Sigmoid colon (tissue), 4 donors: ENCODE results near the gene GDF10.

Source experiments
- EP300 ChIP-seq, 4 donors: sonication (generic); formaldehyde crosslinking; IDR thresholded peaks; one replicate each; pipeline ENCODE4 v1.6.1; 2017; ENCODE audit warnings: antibody characterized with exemption in 4 of 4
- POLR2A ChIP-seq, 2 donors: fragments of 450-650 bp; IDR thresholded peaks; one replicate each; pipeline ENCODE4 v1.6.1; 2016; ENCODE audit warnings: antibody characterized with exemption in 2 of 2, mild to moderate bottlenecking in 2 of 2, moderate library complexity in 2 of 2
- POLR2AphosphoS5 ChIP-seq, 4 donors: sonication (generic); formaldehyde crosslinking; IDR thresholded peaks; one replicate each; pipeline ENCODE4 v1.6.1; 2017; ENCODE audit warnings: antibody characterized with exemption in 4 of 4
- TF ChIP-seq, protein P1 (sequence below), 4 experiments: fragments of 450-650 bp in 3 of 4; fragments of 200-600 bp in 1 of 4; IDR thresholded peaks; one replicate each; pipeline ENCODE4 v1.5.1; 2016 to 2019; ENCODE audit warnings: antibody characterized with exemption in 4 of 4, mild to moderate bottlenecking in 3 of 4, moderate library complexity in 2 of 4

DNA sequence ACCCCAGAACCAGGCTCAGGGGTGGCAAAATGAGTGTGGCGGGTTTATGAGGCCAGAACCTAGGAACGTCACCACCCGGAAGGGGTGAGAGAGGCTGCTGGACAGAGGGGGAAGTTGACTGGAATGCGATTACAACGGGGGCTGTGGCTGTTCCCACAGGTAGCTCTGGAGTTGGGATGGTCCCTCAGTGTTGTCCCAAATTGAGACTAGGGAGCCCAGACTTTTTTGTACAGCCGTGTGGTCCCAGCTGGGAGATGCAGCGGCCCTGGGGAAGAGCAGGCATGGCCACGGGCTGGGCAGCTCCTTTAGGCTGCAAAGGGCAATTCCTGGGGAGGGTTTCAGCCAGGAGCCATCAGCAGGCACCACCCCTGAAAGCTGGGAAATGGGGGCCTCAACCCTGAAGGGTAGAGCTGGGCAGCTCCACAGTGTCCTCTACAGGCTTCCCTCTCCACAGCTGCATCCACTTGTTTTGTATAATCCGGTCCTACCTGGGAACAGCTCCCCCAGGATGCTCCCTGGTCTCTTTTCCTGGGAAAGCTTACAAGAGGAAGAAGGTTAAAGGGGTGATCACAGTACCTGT, 11.0 kb upstream of the GDF10 start:
- TF ChIP-seq, protein P1, sequence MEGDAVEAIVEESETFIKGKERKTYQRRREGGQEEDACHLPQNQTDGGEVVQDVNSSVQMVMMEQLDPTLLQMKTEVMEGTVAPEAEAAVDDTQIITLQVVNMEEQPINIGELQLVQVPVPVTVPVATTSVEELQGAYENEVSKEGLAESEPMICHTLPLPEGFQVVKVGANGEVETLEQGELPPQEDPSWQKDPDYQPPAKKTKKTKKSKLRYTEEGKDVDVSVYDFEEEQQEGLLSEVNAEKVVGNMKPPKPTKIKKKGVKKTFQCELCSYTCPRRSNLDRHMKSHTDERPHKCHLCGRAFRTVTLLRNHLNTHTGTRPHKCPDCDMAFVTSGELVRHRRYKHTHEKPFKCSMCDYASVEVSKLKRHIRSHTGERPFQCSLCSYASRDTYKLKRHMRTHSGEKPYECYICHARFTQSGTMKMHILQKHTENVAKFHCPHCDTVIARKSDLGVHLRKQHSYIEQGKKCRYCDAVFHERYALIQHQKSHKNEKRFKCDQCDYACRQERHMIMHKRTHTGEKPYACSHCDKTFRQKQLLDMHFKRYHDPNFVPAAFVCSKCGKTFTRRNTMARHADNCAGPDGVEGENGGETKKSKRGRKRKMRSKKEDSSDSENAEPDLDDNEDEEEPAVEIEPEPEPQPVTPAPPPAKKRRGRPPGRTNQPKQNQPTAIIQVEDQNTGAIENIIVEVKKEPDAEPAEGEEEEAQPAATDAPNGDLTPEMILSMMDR (IDR thresholded peaks at IDR 0.05) = no peak
- TF ChIP-seq POLR2AphosphoS5 (IDR thresholded peaks at IDR 0.05) (no peak), POLR2A (IDR thresholded peaks at IDR 0.05) (no peak), EP300 (IDR thresholded peaks at IDR 0.05) (no peak)
